H1 (cell line): ENCODE results near the gene FERMT1.

Experiments used
- CBX8 ChIP-seq: fragments of 300-800, 300-1000 bp; sonication (generic); IDR thresholded peaks from 2 replicates; pipeline ENCODE4 v1.7.1; 2016; ENCODE audit warnings: low read depth, low read length, borderline replicate concordance
- CTCF ChIP-seq, 3 experiments: IDR thresholded peaks; 1 replicate in 2 of 3; 2 replicates in 1 of 3; pipeline versions ENCODE4 v1.5.1 to v1.6.1; 2011; ENCODE audit warnings: low read length in 3 of 3, mild to moderate bottlenecking in 3 of 3, inconsistent platforms in 2 of 3, low read depth in 1 of 3, moderate library complexity in 1 of 3; ENCODE audit not compliant: insufficient read depth in 1 of 3; ENCODE audit errors: control extremely low read depth in 1 of 3
- EGR1 ChIP-seq: IDR thresholded peaks from 2 replicates; pipeline ENCODE4 v1.6.1; 2011; ENCODE audit warnings: low read depth, low read length, borderline replicate concordance
- POLR2A ChIP-seq, 2 experiments: IDR thresholded peaks; 1 replicate in 1 of 2; 2 replicates in 1 of 2; pipeline ENCODE4 v1.6.1; 2011; ENCODE audit warnings: low read depth in 2 of 2, low read length in 2 of 2, mild to moderate bottlenecking in 2 of 2; ENCODE audit errors: control extremely low read depth in 1 of 2
- ZNF274 ChIP-seq: IDR thresholded peaks from 2 replicates; pipeline ENCODE4 v1.7.0; 2012; ENCODE audit warnings: low read length, borderline replicate concordance; ENCODE audit errors: extremely low read depth

GRCh38 chr20:6126846-6127245 lies 4.0 kb upstream of the FERMT1 start:
- no peak for TF ChIP-seq CTCF (IDR thresholded peaks at IDR 0.05; ENCODE audit: control extremely low read depth in 1 of 3, insufficient read depth in 1 of 3, low read depth in 1 of 3, low read length in 3 of 3)
- TF ChIP-seq POLR2A (IDR thresholded peaks at IDR 0.05; ENCODE audit: control extremely low read depth in 1 of 2, low read depth in 2 of 2, low read length in 2 of 2), result no peak
- no peak for TF ChIP-seq EGR1
- TF ChIP-seq CBX8, result no peak
- no peak for TF ChIP-seq ZNF274
